ENCODE results near the gene ZNF366.
"Not testable (repeated sequence)": the region's sequence is repeated elsewhere in the genome, so short reads cannot be mapped to it uniquely, and the experiment has no call there.

Gene ZNF366

GRCh38 chr5:72436796-72437471 lies 70.3 kb downstream of the ZNF366 start:
- DNase-seq = no peak

GRCh38 chr5:72434781-72435437 lies 72.3 kb downstream of the ZNF366 start:
- DNase-seq = no peak

- no peak for DNase-seq
Measured at GRCh38 chr5:72434056-72434780, 73.0 kb downstream of the ZNF366 start.

- DNase-seq = no peak
Measured at GRCh38 chr5:72433522-72433921, 73.7 kb downstream of the ZNF366 start.

GRCh38 chr5:72428669-72429068 lies 78.5 kb downstream of the ZNF366 start:
- DNase-seq = no peak

- peak; percentile 84 for DNase-seq
Measured at GRCh38 chr5:72427488-72428437, 79.4 kb downstream of the ZNF366 start.

GRCh38 chr5:72427016-72427415 lies 80.2 kb downstream of the ZNF366 start:
- no peak for DNase-seq

- DNase-seq = no peak
Measured at GRCh38 chr5:72426019-72426418, 81.2 kb downstream of the ZNF366 start.

- DNase-seq = no peak
Measured at GRCh38 chr5:72418271-72418670, 88.9 kb downstream of the ZNF366 start.

GRCh38 chr5:72417333-72418062 lies 89.7 kb downstream of the ZNF366 start:
- no peak for DNase-seq

GRCh38 chr5:72415616-72416325 lies 91.4 kb downstream of the ZNF366 start:
- no peak for DNase-seq

- DNase-seq = no peak
Measured at GRCh38 chr5:72412283-72413055, 94.7 kb downstream of the ZNF366 start.

- no peak for DNase-seq
Measured at GRCh38 chr5:72410688-72411295, 96.4 kb downstream of the ZNF366 start.

GRCh38 chr5:72408603-72409002 lies 98.6 kb downstream of the ZNF366 start:
- DNase-seq = no peak

GRCh38 chr5:72408127-72408526 lies 99.1 kb downstream of the ZNF366 start:
- no peak for DNase-seq

- no peak for DNase-seq
Measured at GRCh38 chr5:72407541-72407940, 99.7 kb downstream of the ZNF366 start.

- no peak for DNase-seq
Measured at GRCh38 chr5:72407078-72407477, 100.1 kb downstream of the ZNF366 start.

GRCh38 chr5:72404771-72405170 lies 102.4 kb downstream of the ZNF366 start:
- not testable (repeated sequence) for DNase-seq

- no peak for DNase-seq
Measured at GRCh38 chr5:72402959-72403628, 104.1 kb downstream of the ZNF366 start.

All from islet precursor cell (in vitro differentiated cells).